Stimulated activated CD4-positive, alpha-beta T cell treated with anti-CD3 and anti-CD28 coated beads, TNF-alpha, amount 100 ng/mL, for 4 hours (primary cell): ENCODE data around the gene PFDN6.
"Not testable (repeated sequence)": the region's sequence is repeated elsewhere in the genome, so short reads cannot be mapped to it uniquely, and the experiment has no call there.

Experiments
- DNase-seq, 3 experiments: peaks; one replicate each; pipeline ENCODE4 v3.0.0-alpha.2; 2020; ENCODE audit warnings: low read depth in 3 of 3

PFDN6 gene

GRCh38 chr6:33273924-33274902 lies 15.2 kb upstream of the PFDN6 start:
- DNase-seq, result no peak

GRCh38 chr6:33275795-33276580 lies 13.4 kb upstream of the PFDN6 start:
- DNase-seq, result not testable (repeated sequence)

- DNase-seq, result no peak
These were observed 12.9 kb upstream of the PFDN6 start for GRCh38 chr6:33276581-33276863.

- DNase-seq, result peak; percentile 47 to 66 (median 48)
These were observed 12.3 kb upstream of the PFDN6 start, which contains the start of gene B3GALT4 for GRCh38 chr6:33276864-33277662. Gene B3GALT4 (plus strand): TSS chr6:33277123. CDS start chr6:33277420, 297 bp downstream.

- no peak for DNase-seq
These were observed 11.6 kb upstream of the PFDN6 start for GRCh38 chr6:33277663-33278391.

GRCh38 chr6:33278392-33278741 lies 11.0 kb upstream of the PFDN6 start:
- no peak for DNase-seq

- no peak for DNase-seq
These were observed 10.6 kb upstream of the PFDN6 start for GRCh38 chr6:33278810-33279209.

- DNase-seq, result no peak
These were observed 10.1 kb upstream of the PFDN6 start for GRCh38 chr6:33279257-33279695.

GRCh38 chr6:33279971-33280511 lies 9.4 kb upstream of the PFDN6 start:
- no peak for DNase-seq

GRCh38 chr6:33280539-33280938 lies 8.9 kb upstream of the PFDN6 start:
- no peak for DNase-seq

- not testable (repeated sequence) for DNase-seq
These were observed 4.2 kb upstream of the PFDN6 start for GRCh38 chr6:33285214-33285613.

GRCh38 chr6:33286946-33287914 lies 2.2 kb upstream of the PFDN6 start:
- no peak for DNase-seq

GRCh38 chr6:33288141-33288920 lies 1.1 kb upstream of the PFDN6 start:
- DNase-seq, result no peak

- no peak for DNase-seq
These were observed 449 bp downstream of the PFDN6 start for GRCh38 chr6:33289784-33290315.

- DNase-seq, result no peak
These were observed 1.1 kb downstream of the PFDN6 start for GRCh38 chr6:33290459-33290858.

- DNase-seq, result no peak
These were observed 3.7 kb downstream of the PFDN6 start for GRCh38 chr6:33292996-33293682.

GRCh38 chr6:33294086-33294823 lies 4.9 kb downstream of the PFDN6 start:
- no peak for DNase-seq
